HG03520 (cell line): ENCODE results near the gene KLK1.
"Not testable (repeated sequence)": the region's sequence is repeated elsewhere in the genome, so short reads cannot be mapped to it uniquely, and the experiment has no call there.

Experiments used
- ATAC-seq: cut with Tn5 transposase; IDR thresholded peaks from one replicate; pipeline ENCODE4 v1.9.1; 2021; ENCODE audit warnings: mild to moderate bottlenecking, moderate library complexity; ENCODE audit not compliant: unreplicated experiment

Gene KLK1

GRCh38 chr19:50817941-50818858 is 5.4 kb downstream of the KLK1 start:
- peak; percentile 42 for ATAC-seq

GRCh38 chr19:50815439-50815838 is 8.1 kb downstream of the KLK1 start:
- ATAC-seq, result no peak

- no peak for ATAC-seq
These were observed 8.7 kb downstream of the KLK1 start for GRCh38 chr19:50814883-50815282.

- no peak for ATAC-seq
These were observed 11.1 kb downstream of the KLK1 start for GRCh38 chr19:50812474-50812873.

- ATAC-seq, result not testable (repeated sequence)
These were observed 11.9 kb downstream of the KLK1 start for GRCh38 chr19:50811622-50812238.

GRCh38 chr19:50808856-50809255 is 14.7 kb downstream of the KLK1 start:
- ATAC-seq, result no peak

- ATAC-seq, result peak; percentile 88
These were observed 18.9 kb downstream of the KLK1 start for GRCh38 chr19:50804420-50805272.

GRCh38 chr19:50803633-50804419 is 19.8 kb downstream of the KLK1 start:
- peak; percentile 11 for ATAC-seq

GRCh38 chr19:50801107-50801506 is 22.5 kb downstream of the KLK1 start:
- ATAC-seq, result no peak

GRCh38 chr19:50799547-50799851 is 24.1 kb downstream of the KLK1 start:
- no peak for ATAC-seq

- no peak for ATAC-seq
These were observed 24.7 kb downstream of the KLK1 start for GRCh38 chr19:50798659-50799546.

- no peak for ATAC-seq
These were observed 25.6 kb downstream of the KLK1 start for GRCh38 chr19:50797781-50798658.

GRCh38 chr19:50797429-50797780 is 26.2 kb downstream of the KLK1 start:
- ATAC-seq, result no peak

- ATAC-seq, result no peak
These were observed 26.8 kb downstream of the KLK1 start for GRCh38 chr19:50796634-50797428.

GRCh38 chr19:50796128-50796633 is 27.4 kb downstream of the KLK1 start:
- ATAC-seq, result no peak

GRCh38 chr19:50795664-50796073 is 27.9 kb downstream of the KLK1 start:
- no peak for ATAC-seq

GRCh38 chr19:50794876-50795663 is 28.5 kb downstream of the KLK1 start:
- ATAC-seq, result no peak
